H1 (cell line): ENCODE measurements around the gene MAML3. TPM values are rescaled to one million over a fixed set of nuclear protein-coding genes. Genes with fewer than 3 reads are reported as not detected.

Experiments used
- CTCF ChIA-PET: fragments of 300-600 bp; sonication (Branson Sonifier 250); formaldehyde crosslinking; loops from one replicate; lab custom pipeline; 2021; ENCODE audit not compliant: partially characterized antibody; lab: Charles Lee
- POLR2A ChIA-PET: fragments of 300-600 bp; sonication (Branson Sonifier 250); formaldehyde crosslinking; loops from one replicate; lab custom pipeline; 2021; ENCODE audit warnings: inconsistent platforms; ENCODE audit not compliant: partially characterized antibody; lab: Charles Lee
- DNase-seq, 2 experiments: peaks; one replicate each; pipeline versions ENCODE4 v3.0.0 to v3.0.0-alpha.2; 2010 to 2022; ENCODE audit warnings: low spot score in 2 of 2, low read depth in 1 of 2, mixed read lengths in 1 of 2
- FAIRE-seq: peaks from 2 replicates; lab custom pipeline; 2011; peaks lifted over from hg19 to GRCh38; lab: Jason Lieb, UNC
- H2AFZ ChIP-seq: 2 replicates; pipeline ENCODE4 v1.8.1; 2012; ENCODE audit warnings: low read length, inconsistent platforms
- H2AK5ac ChIP-seq: 2 replicates; pipeline ENCODE4 v1.6.1; 2013; ENCODE audit warnings: low read depth, low read length
- H2BK120ac ChIP-seq: replicated peaks from 2 replicates; pipeline ENCODE3; 2013; ENCODE audit warnings: low read depth, low read length, inconsistent platforms
- H2BK12ac ChIP-seq: 2 replicates; pipeline ENCODE4 v1.6.1; 2013; ENCODE audit warnings: low read depth, low read length
- H2BK15ac ChIP-seq: 2 replicates; pipeline ENCODE4 v1.6.1; 2013; ENCODE audit warnings: low read length
- H2BK20ac ChIP-seq: 2 replicates; pipeline ENCODE4 v1.6.1; 2013; ENCODE audit warnings: low read length
- H2BK5ac ChIP-seq: 2 replicates; pipeline ENCODE4 v1.6.1; 2013; ENCODE audit warnings: low read depth, low read length
- H3K14ac ChIP-seq: 2 replicates; pipeline ENCODE4 v1.6.1; 2013; ENCODE audit warnings: inconsistent platforms; ENCODE audit not compliant: insufficient read length
- H3K18ac ChIP-seq: 2 replicates; pipeline ENCODE4 v1.6.1; 2013; ENCODE audit warnings: low read length; ENCODE audit errors: extremely low read depth
- H3K23ac ChIP-seq: 2 replicates; pipeline ENCODE4 v1.6.1; 2013; ENCODE audit warnings: inconsistent platforms; ENCODE audit not compliant: insufficient read length
- H3K23me2 ChIP-seq: 2 replicates; pipeline ENCODE4 v1.6.1; 2013; ENCODE audit warnings: low read depth, low read length
- H3K27ac ChIP-seq: 2 replicates; pipeline ENCODE4 v1.6.1; 2011; ENCODE audit warnings: low read depth, low read length, inconsistent platforms
- H3K27me3 ChIP-seq, 4 experiments: replicated peaks in 1 of 4; 1 replicate in 1 of 4; 2 replicates in 3 of 4; pipeline versions ENCODE4 v1.6.1 to v1.8.1; 2011 to 2013; ENCODE audit warnings: low read length in 3 of 4, mild to moderate bottlenecking in 3 of 4, inconsistent platforms in 2 of 4, mixed read lengths in 2 of 4, moderate library complexity in 1 of 4; ENCODE audit not compliant: control insufficient read depth in 3 of 4, insufficient read depth in 3 of 4; ENCODE audit errors: extremely low read depth in 1 of 4
- H3K36me3 ChIP-seq, 4 experiments: 2 replicates each; pipeline versions ENCODE4 v1.6.1 to v1.8.1; 2011 to 2013; ENCODE audit warnings: mild to moderate bottlenecking in 4 of 4, low read length in 3 of 4, moderate library complexity in 2 of 4, control low read depth in 1 of 4, inconsistent platforms in 1 of 4; ENCODE audit not compliant: insufficient read depth in 4 of 4, control insufficient read depth in 2 of 4
- H3K4ac ChIP-seq: replicated peaks from 2 replicates; pipeline ENCODE3; 2013; ENCODE audit warnings: low read length, low read depth, mixed read lengths, inconsistent platforms; ENCODE audit not compliant: insufficient read length
- H3K4me1 ChIP-seq, 4 experiments: replicated peaks in 1 of 4; 1 replicate in 1 of 4; 2 replicates in 3 of 4; pipeline versions ENCODE4 v1.6.1 to v1.8.1; 2011 to 2013; ENCODE audit warnings: low read length in 3 of 4, inconsistent platforms in 2 of 4, mixed read lengths in 1 of 4; ENCODE audit not compliant: insufficient read depth in 4 of 4, control insufficient read depth in 3 of 4
- H3K4me2 ChIP-seq, 2 experiments: 2 replicates each; pipeline versions ENCODE4 v1.6.1 to v1.8.1; 2011 to 2013; ENCODE audit warnings: low read depth in 2 of 2, low read length in 2 of 2, control low read depth in 1 of 2, inconsistent platforms in 1 of 2, mild to moderate bottlenecking in 1 of 2; ENCODE audit not compliant: insufficient read depth in 1 of 2
- H3K4me3 ChIP-seq, 4 experiments: fragments of 200-600, 300-600 bp in 1 of 4; sonication (generic), shearing (Covaris generic), sonication (Bioruptor Twin) in 1 of 4; 2 replicates each; pipeline versions ENCODE4 v1.5.1 to v1.8.1; 2011 to 2016; ENCODE audit warnings: low read length in 4 of 4, low read depth in 3 of 4, control low read depth in 2 of 4, inconsistent platforms in 2 of 4, mild to moderate bottlenecking in 2 of 4, mixed read lengths in 1 of 4, moderate library complexity in 1 of 4; ENCODE audit not compliant: insufficient read depth in 2 of 4; ENCODE audit errors: extremely low read depth in 1 of 4
- H3K56ac ChIP-seq: replicated peaks from 2 replicates; pipeline ENCODE3; 2013; ENCODE audit warnings: low read depth, mild to moderate bottlenecking, mixed read lengths, low read length, inconsistent platforms; ENCODE audit not compliant: insufficient read length
- H3K79me1 ChIP-seq: 2 replicates; pipeline ENCODE4 v1.6.1; 2013; ENCODE audit warnings: low read depth, low read length, control low read depth
- H3K79me2 ChIP-seq, 2 experiments: 2 replicates each; pipeline versions ENCODE4 v1.6.1 to v1.8.1; 2012 to 2013; ENCODE audit warnings: low read length in 2 of 2, mild to moderate bottlenecking in 2 of 2, inconsistent platforms in 1 of 2; ENCODE audit not compliant: insufficient read depth in 2 of 2, control insufficient read depth in 1 of 2
- H3K9ac ChIP-seq, 4 experiments: replicated peaks in 1 of 4; 1 replicate in 1 of 4; 2 replicates in 3 of 4; pipeline versions ENCODE4 v1.6.1 to v1.8.1; 2011 to 2013; ENCODE audit warnings: low read depth in 3 of 4, low read length in 3 of 4, control low read depth in 2 of 4, mild to moderate bottlenecking in 2 of 4, moderate library complexity in 2 of 4, inconsistent platforms in 1 of 4; ENCODE audit errors: extremely low read depth in 1 of 4
- H3K9me3 ChIP-seq, 2 experiments: 2 replicates each; pipeline versions ENCODE4 v1.6.1 to v1.8.1; 2012 to 2013; ENCODE audit warnings: mild to moderate bottlenecking in 2 of 2, moderate library complexity in 2 of 2, control low read depth in 1 of 2, inconsistent platforms in 1 of 2, low read depth in 1 of 2, low read length in 1 of 2, mixed read lengths in 1 of 2; ENCODE audit not compliant: insufficient read depth in 2 of 2
- H4K20me1 ChIP-seq, 2 experiments: replicated peaks in 1 of 2; 2 replicates each; pipeline versions ENCODE3 to v1.8.1; 2011 to 2013; ENCODE audit warnings: inconsistent platforms in 2 of 2, low read length in 2 of 2, mild to moderate bottlenecking in 1 of 2; ENCODE audit not compliant: insufficient read depth in 2 of 2, control insufficient read depth in 1 of 2
- H4K5ac ChIP-seq: 2 replicates; pipeline ENCODE4 v1.6.1; 2013; ENCODE audit warnings: low read length, low read depth, mixed read lengths, inconsistent platforms; ENCODE audit not compliant: insufficient read length
- H4K8ac ChIP-seq: 2 replicates; pipeline ENCODE4 v1.8.0; 2013; ENCODE audit warnings: mild to moderate bottlenecking, moderate library complexity, low read length, inconsistent platforms; ENCODE audit not compliant: insufficient read depth; ENCODE audit errors: extremely low read depth
- H4K91ac ChIP-seq: replicated peaks from 2 replicates; pipeline ENCODE3; 2013; ENCODE audit warnings: low read length, mixed read lengths, inconsistent platforms; ENCODE audit not compliant: insufficient read length
- ASH2L ChIP-seq: fragments of 200-600, 300-600 bp; sonication (generic); IDR thresholded peaks from one replicate; pipeline ENCODE4 v1.7.1; 2017; ENCODE audit warnings: low read length
- BCL11A ChIP-seq, 2 experiments: IDR thresholded peaks; one replicate each; pipeline ENCODE4 v1.6.1; 2011; ENCODE audit warnings: low read depth in 2 of 2, low read length in 2 of 2, mild to moderate bottlenecking in 2 of 2
- CTBP2 ChIP-seq: IDR thresholded peaks from 2 replicates; pipeline ENCODE4 v1.7.0; 2011; ENCODE audit warnings: borderline replicate concordance, mild to moderate bottlenecking, moderate library complexity, mixed read lengths, low read length; ENCODE audit not compliant: insufficient read depth, insufficient read length
- EZH2 ChIP-seq: fragments of 200-600 bp; sonication (generic); IDR thresholded peaks from 2 replicates; pipeline ENCODE4 v1.7.1; 2012; ENCODE audit warnings: low read depth, mild to moderate bottlenecking, moderate library complexity, low read length, inconsistent platforms; ENCODE audit not compliant: severe bottlenecking
- JUND ChIP-seq: IDR thresholded peaks from 2 replicates; pipeline ENCODE4 v1.6.1; 2011; ENCODE audit warnings: mild to moderate bottlenecking, improper control_type of control experiment, low read length
- PHF8 ChIP-seq: fragments of 200-600 bp; sonication (generic); conservative IDR thresholded peaks from 2 replicates; pipeline ENCODE4 v1.7.1; 2012; ENCODE audit warnings: low read depth, mild to moderate bottlenecking, inconsistent platforms, low read length, moderate library complexity
- POLR2A ChIP-seq, 2 experiments: IDR thresholded peaks; 1 replicate in 1 of 2; 2 replicates in 1 of 2; pipeline ENCODE4 v1.6.1; 2011; ENCODE audit warnings: low read depth in 2 of 2, low read length in 2 of 2, mild to moderate bottlenecking in 2 of 2; ENCODE audit errors: control extremely low read depth in 1 of 2
- SP1 ChIP-seq: IDR thresholded peaks from 2 replicates; pipeline ENCODE4 v1.6.1; 2011; ENCODE audit warnings: low read depth, low read length
- TBP ChIP-seq: IDR thresholded peaks from 2 replicates; pipeline ENCODE4 v1.6.1; 2011; ENCODE audit warnings: low read depth, low read length, improper control_type of control experiment
- WGBS, 2 experiments: shearing (Covaris generic) in 1 of 2; methylation state at CpG; one replicate each; pipeline versions ENCODE4 v1.1.6 to v1.1.7; 2013 to 2015; ENCODE audit warnings: low lambda C conversion rate in 2 of 2, mixed read lengths in 2 of 2, inconsistent platforms in 1 of 2, low coverage in 1 of 2, missing lambda C conversion rate in 1 of 2; ENCODE audit not compliant: insufficient replicate concordance in 2 of 2, insufficient coverage in 1 of 2, insufficient read length in 1 of 2; ENCODE audit errors: extremely low coverage in 1 of 2, missing lambda C conversion rate in 1 of 2; 5-methylcytosine and 5-hydroxymethylcytosine counted together
- polyA plus RNA-seq, 7 experiments: library from polyadenylated mRNA; depleted of rRNA in 3 of 7; stranded (reverse) in 5 of 7; unstranded in 2 of 7; fragments of >200 nt in 5 of 7; fragments of 200-250 nt in 2 of 7; gene quantifications; 1 replicate in 5 of 7; 2 replicates in 1 of 7; 4 replicates in 1 of 7; pipeline versions ENCODE4 v1.2.1 to v1.2.3, GENCODE V29; 2011 to 2013; ENCODE audit warnings: missing spikeins in 2 of 7, mixed read lengths in 2 of 7
- total RNA-seq: library from RNA; stranded (reverse); fragmentation: NEBNext Ultra II Directional; extraction: Animal tissue kit (Norgen Biotek cat#: 25700); gene quantifications from 2 replicates; pipeline ENCODE4 v1.2.1, GENCODE V29; 2021

Gene MAML3
- total and polyA plus RNA-seq, 2 of the 8 experiments (the other 6 are each of a cell fraction or from before 2014, with no cell fraction given): 2.1 to 5.7 TPM

GRCh38 chr4:140151699-140152012 lies 2.3 kb downstream of the MAML3 start:
- peak in 1 of 2 experiments; percentile 64 for DNase-seq
- Histone ChIP-seq H3K14ac (no peak overlapping the region), H3K9ac (peak overlapping the region; percentile 19 to 66 (median 46); a peak in 6 of 7 replicates), H3K4me2 (peak overlapping the region; percentile 73 to 94), H3K23ac (no peak overlapping the region), H4K5ac (peak overlapping the region; percentile 59), H3K27ac (peak overlapping the region; percentile 85; the same call in 1 of the 2 replicates), H3K56ac (peak overlapping the region; percentile 80), H3K4ac (no peak overlapping the region), H3K23me2 (peaks cover 22% of the 10 kb centered on the region; the same call in 1 of the 2 replicates), H4K8ac (peak overlapping the region; percentile 95), H2BK20ac (no peak overlapping the region), H3K4me1 (peaks cover 1 to 9% (median 4%) of the 10 kb centered on the region in 4 experiments; a peak in 5 of 7 replicates), H2BK5ac (peak overlapping the region; percentile 86), H3K27me3 (peaks cover 0 to 3% (median 1%) of the 10 kb centered on the region in 4 experiments; a peak in 3 of 7 replicates), H2BK15ac (no peak overlapping the region), H3K4me3 (peak overlapping the region; percentile 86 to 98 (median 94)), H3K79me2 (no peaks in the 10 kb centered on the region; a peak in 1 of 4 replicates), H3K79me1 (no peaks in the 10 kb centered on the region; the same call in 1 of the 2 replicates), H2BK12ac (no peak overlapping the region), H2AK5ac (no peak overlapping the region), H3K36me3 (no peaks in the 10 kb centered on the region), H3K9me3 (no peaks in the 10 kb centered on the region), H3K18ac (no peak overlapping the region; the same call in 1 of the 2 replicates), H2AFZ (no peak overlapping the region), H4K91ac (no peak overlapping the region), H2BK120ac (no peak overlapping the region), H4K20me1 (no peaks in the 10 kb centered on the region)
- TF ChIP-seq PHF8: 0 out of 2 replicates have a peak, but pooled peaks have one; percentile 14
- no peak for TF ChIP-seq CTBP2
- no peak for TF ChIP-seq EZH2
- no peak for TF ChIP-seq JUND
- peak in 1 of 2 experiments; percentile 70; a peak in 2 of 3 replicates for TF ChIP-seq POLR2A (IDR thresholded peaks at IDR 0.05; ENCODE audit: control extremely low read depth in 1 of 2, low read depth in 2 of 2, low read length in 2 of 2)
- no peak for TF ChIP-seq ASH2L
- no peak for TF ChIP-seq BCL11A (IDR thresholded peaks at IDR 0.05; ENCODE audit: low read depth in 2 of 2, low read length in 2 of 2)
- peak; percentile 42; the same call in 1 of the 2 replicates for TF ChIP-seq SP1
- TF ChIP-seq TBP: peak; percentile 30; the same call in 1 of the 2 replicates
- FAIRE-seq: no peak
- POLR2A ChIA-PET: interaction anchor here (0.8 to 3.6 kb wide), 7 partner anchors 11 to 107 kb away, joined by 3 to 25 read pairs (median 9); no protein-coding TSS in a partner anchor
- CTCF ChIA-PET: interaction anchor here (2.0 kb wide), 1 partner anchor 27 kb away, joined by 5 read pairs; no protein-coding TSS in a partner anchor
- 1% methylated on average over 7 of the region's 11 CpGs; no CpG with 5 or more reads in 1 of the 2 experiments for WGBS, 2 experiments
